Measurements from ENCODE around the gene CWC27.

DNA sequence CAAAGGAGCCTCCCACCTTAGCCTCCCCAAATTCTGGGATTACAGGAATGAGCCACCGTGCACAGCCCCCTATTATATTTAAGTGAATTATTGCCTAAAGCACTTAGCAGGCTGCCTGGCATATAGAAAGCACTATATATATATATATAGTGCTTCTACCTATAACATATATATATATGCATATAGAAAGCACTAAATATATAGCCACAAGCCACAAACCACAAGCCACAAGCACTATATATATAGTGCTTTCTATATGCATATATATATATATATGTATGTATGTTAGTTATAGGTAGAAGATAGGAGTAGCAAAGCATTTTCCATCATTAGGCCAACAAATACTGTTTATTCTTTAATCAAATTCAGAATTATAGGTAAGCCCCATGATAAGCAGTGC is 185.8 kb downstream of the CWC27 start:
- TF ChIP-seq, protein P1, sequence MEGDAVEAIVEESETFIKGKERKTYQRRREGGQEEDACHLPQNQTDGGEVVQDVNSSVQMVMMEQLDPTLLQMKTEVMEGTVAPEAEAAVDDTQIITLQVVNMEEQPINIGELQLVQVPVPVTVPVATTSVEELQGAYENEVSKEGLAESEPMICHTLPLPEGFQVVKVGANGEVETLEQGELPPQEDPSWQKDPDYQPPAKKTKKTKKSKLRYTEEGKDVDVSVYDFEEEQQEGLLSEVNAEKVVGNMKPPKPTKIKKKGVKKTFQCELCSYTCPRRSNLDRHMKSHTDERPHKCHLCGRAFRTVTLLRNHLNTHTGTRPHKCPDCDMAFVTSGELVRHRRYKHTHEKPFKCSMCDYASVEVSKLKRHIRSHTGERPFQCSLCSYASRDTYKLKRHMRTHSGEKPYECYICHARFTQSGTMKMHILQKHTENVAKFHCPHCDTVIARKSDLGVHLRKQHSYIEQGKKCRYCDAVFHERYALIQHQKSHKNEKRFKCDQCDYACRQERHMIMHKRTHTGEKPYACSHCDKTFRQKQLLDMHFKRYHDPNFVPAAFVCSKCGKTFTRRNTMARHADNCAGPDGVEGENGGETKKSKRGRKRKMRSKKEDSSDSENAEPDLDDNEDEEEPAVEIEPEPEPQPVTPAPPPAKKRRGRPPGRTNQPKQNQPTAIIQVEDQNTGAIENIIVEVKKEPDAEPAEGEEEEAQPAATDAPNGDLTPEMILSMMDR (conservative IDR thresholded peaks at IDR 0.05; ENCODE audit: low read depth, low read length), result no peak
- TF ChIP-seq EZH2 (IDR thresholded peaks at IDR 0.05; ENCODE audit: low read length, unreplicated experiment), result no peak

Measured in PC-3 (cell line).